BLaER1 (cell line): ENCODE measurements around the gene CHDH.

Source experiments
- H3K27ac ChIP-seq: shearing (Covaris generic); formaldehyde crosslinking; 2 replicates; pipeline ENCODE4 v1.8.1; 2022
- H3K27me3 ChIP-seq: shearing (Covaris generic); formaldehyde crosslinking; 2 replicates; pipeline ENCODE4 v1.8.1; 2022
- H3K36me3 ChIP-seq: shearing (Covaris generic); formaldehyde crosslinking; 2 replicates; pipeline ENCODE4 v1.8.1; 2022
- H3K4me1 ChIP-seq: shearing (Covaris generic); formaldehyde crosslinking; 2 replicates; pipeline ENCODE4 v1.8.1; 2022
- H3K4me2 ChIP-seq: shearing (Covaris generic); formaldehyde crosslinking; 2 replicates; pipeline ENCODE4 v1.8.1; 2022
- H3K4me3 ChIP-seq: shearing (Covaris generic); formaldehyde crosslinking; 2 replicates; pipeline ENCODE4 v1.8.1; 2022
- H3K9ac ChIP-seq: shearing (Covaris generic); formaldehyde crosslinking; 2 replicates; pipeline ENCODE4 v1.8.1; 2022
- H3K9me3 ChIP-seq: shearing (Covaris generic); formaldehyde crosslinking; 2 replicates; pipeline ENCODE4 v1.8.1; 2022
- H4K20me1 ChIP-seq: shearing (Covaris generic); formaldehyde crosslinking; 2 replicates; pipeline ENCODE4 v1.8.1; 2022
- Cebpa-rat ChIP-seq: shearing (Covaris generic); IDR thresholded peaks from 2 replicates; pipeline ENCODE4 v1.8.1; 2022

The CHDH gene

GRCh38 chr3:53803124-53803815, 42.9 kb downstream of the CHDH start:
- no peak for TF ChIP-seq Cebpa-rat
- Histone ChIP-seq H4K20me1 (no peaks in the 10 kb centered on the region), H3K27me3 (no peaks in the 10 kb centered on the region), H3K4me1 (0 out of 2 replicates have a peak, but pooled peaks cover 4% of the 10 kb centered on the region), H3K4me2 (no peak overlapping the region), H3K27ac (no peak overlapping the region), H3K36me3 (no peaks in the 10 kb centered on the region), H3K4me3 (no peak overlapping the region), H3K9me3 (no peaks in the 10 kb centered on the region), H3K9ac (no peak overlapping the region)

GRCh38 chr3:53802256-53802880, 43.9 kb downstream of the CHDH start:
- Histone ChIP-seq H3K27me3 (no peaks in the 10 kb centered on the region), H3K4me1 (0 out of 2 replicates have a peak, but pooled peaks cover 4% of the 10 kb centered on the region), H3K36me3 (no peaks in the 10 kb centered on the region), H3K4me2 (no peak overlapping the region), H3K4me3 (no peak overlapping the region), H3K27ac (no peak overlapping the region), H3K9me3 (no peaks in the 10 kb centered on the region), H3K9ac (no peak overlapping the region), H4K20me1 (no peaks in the 10 kb centered on the region)
- no peak for TF ChIP-seq Cebpa-rat

GRCh38 chr3:53801319-53801718, 44.9 kb downstream of the CHDH start:
- no peaks in the 10 kb centered on the region for H3K27me3 ChIP-seq
- H3K4me1 ChIP-seq: 0 out of 2 replicates have a peak, but pooled peaks cover under 1% of the 10 kb centered on the region
- H3K9me3 ChIP-seq: no peaks in the 10 kb centered on the region
- no peak overlapping the region for H3K27ac ChIP-seq
- no peak overlapping the region for H3K4me3 ChIP-seq
- no peak overlapping the region for H3K9ac ChIP-seq
- no peaks in the 10 kb centered on the region for H3K36me3 ChIP-seq
- no peak for TF ChIP-seq Cebpa-rat
- no peak overlapping the region for H3K4me2 ChIP-seq
- no peaks in the 10 kb centered on the region for H4K20me1 ChIP-seq

- Histone ChIP-seq H3K9ac (no peak overlapping the region), H3K4me3 (no peak overlapping the region), H3K9me3 (no peaks in the 10 kb centered on the region), H4K20me1 (no peaks in the 10 kb centered on the region), H3K4me1 (no peaks in the 10 kb centered on the region), H3K27ac (no peak overlapping the region), H3K36me3 (no peaks in the 10 kb centered on the region), H3K4me2 (no peak overlapping the region), H3K27me3 (no peaks in the 10 kb centered on the region)
- TF ChIP-seq Cebpa-rat: no peak
Measured at GRCh38 chr3:53800041-53800906, 45.9 kb downstream of the CHDH start.

- Histone ChIP-seq H3K4me1 (no peaks in the 10 kb centered on the region), H3K4me3 (no peak overlapping the region), H3K9ac (no peak overlapping the region), H3K36me3 (no peaks in the 10 kb centered on the region), H3K27me3 (no peaks in the 10 kb centered on the region), H3K27ac (no peak overlapping the region), H3K9me3 (no peaks in the 10 kb centered on the region), H4K20me1 (no peaks in the 10 kb centered on the region), H3K4me2 (no peak overlapping the region)
- no peak for TF ChIP-seq Cebpa-rat
Measured at GRCh38 chr3:53799338-53799865, 46.8 kb downstream of the CHDH start.

GRCh38 chr3:53798144-53798543, 48.1 kb downstream of the CHDH start:
- Histone ChIP-seq H3K27ac (no peak overlapping the region), H4K20me1 (no peaks in the 10 kb centered on the region), H3K4me2 (no peak overlapping the region), H3K4me1 (no peaks in the 10 kb centered on the region), H3K9me3 (no peaks in the 10 kb centered on the region), H3K36me3 (no peaks in the 10 kb centered on the region), H3K27me3 (no peaks in the 10 kb centered on the region), H3K9ac (no peak overlapping the region), H3K4me3 (no peak overlapping the region)
- TF ChIP-seq Cebpa-rat: no peak

GRCh38 chr3:53795789-53796560, 50.2 kb downstream of the CHDH start:
- H3K27me3 ChIP-seq: no peaks in the 10 kb centered on the region
- no peak overlapping the region for H3K9ac ChIP-seq
- H3K4me3 ChIP-seq: no peak overlapping the region
- H3K9me3 ChIP-seq: no peaks in the 10 kb centered on the region
- no peaks in the 10 kb centered on the region for H4K20me1 ChIP-seq
- no peaks in the 10 kb centered on the region for H3K4me1 ChIP-seq
- no peak overlapping the region for H3K27ac ChIP-seq
- no peak overlapping the region for H3K4me2 ChIP-seq
- TF ChIP-seq Cebpa-rat: no peak
- H3K36me3 ChIP-seq: no peaks in the 10 kb centered on the region

- no peak overlapping the region for H3K27ac ChIP-seq
- no peaks in the 10 kb centered on the region for H3K27me3 ChIP-seq
- no peak overlapping the region for H3K9ac ChIP-seq
- H3K4me2 ChIP-seq: no peak overlapping the region
- no peaks in the 10 kb centered on the region for H3K4me1 ChIP-seq
- H3K9me3 ChIP-seq: no peaks in the 10 kb centered on the region
- TF ChIP-seq Cebpa-rat: no peak
- H3K4me3 ChIP-seq: no peak overlapping the region
- no peaks in the 10 kb centered on the region for H4K20me1 ChIP-seq
- H3K36me3 ChIP-seq: no peaks in the 10 kb centered on the region
Measured at GRCh38 chr3:53795176-53795575, 51.0 kb downstream of the CHDH start.

- no peaks in the 10 kb centered on the region for H3K9me3 ChIP-seq
- H4K20me1 ChIP-seq: no peaks in the 10 kb centered on the region
- H3K36me3 ChIP-seq: no peaks in the 10 kb centered on the region
- TF ChIP-seq Cebpa-rat: no peak
- no peak overlapping the region for H3K9ac ChIP-seq
- H3K27ac ChIP-seq: no peak overlapping the region
- H3K27me3 ChIP-seq: no peaks in the 10 kb centered on the region
- no peak overlapping the region for H3K4me2 ChIP-seq
- H3K4me3 ChIP-seq: no peak overlapping the region
- H3K4me1 ChIP-seq: no peaks in the 10 kb centered on the region
Measured at GRCh38 chr3:53794597-53794996, 51.6 kb downstream of the CHDH start.
